ENCODE measurements around the gene GKN2. TPM values are rescaled to one million over a fixed set of nuclear protein-coding genes. Genes with fewer than 3 reads are reported as not detected.
"Not testable (repeated sequence)": the region's sequence is repeated elsewhere in the genome, so short reads cannot be mapped to it uniquely, and the experiment has no call there.

GKN2 gene
- total RNA-seq, 4 donors from 2014 or later: not detected

GRCh38 chr2:68900496-68901198 lies 52.0 kb downstream of the GKN2 start:
- no peak overlapping the region for H3K27ac ChIP-seq
- WGBS, 2 donors: 90 to 91% methylated on average over 4 to 5 of the region's 5 CpGs

DNA sequence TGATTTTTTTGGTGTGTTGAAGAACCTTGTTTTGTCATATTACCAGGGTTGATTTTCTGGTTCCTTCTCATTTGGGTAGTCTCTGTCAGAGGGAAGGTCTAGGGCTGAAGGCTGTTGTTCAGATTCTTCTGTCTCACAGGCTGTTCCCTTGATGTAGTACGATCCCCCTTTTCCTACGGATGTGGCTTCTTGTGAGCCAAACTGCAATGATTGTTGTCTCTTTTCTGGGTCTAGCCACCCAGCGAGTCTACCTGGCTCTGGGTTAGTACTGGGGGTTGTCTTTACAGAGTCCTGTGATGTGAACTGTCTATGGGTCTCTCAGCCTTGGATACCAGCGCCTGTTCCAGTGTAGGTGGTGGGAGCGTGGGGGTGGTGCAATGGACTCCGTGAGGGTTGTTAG lies 56.7 kb downstream of the GKN2 start:
- peaks cover 0 to 11% (median 0%) of the 10 kb centered on the region in 4 donors for H3K9me3 ChIP-seq
- not testable (repeated sequence) for H3K4me1 ChIP-seq; H3K4me3 ChIP-seq; H3K36me3 ChIP-seq; H3K27ac ChIP-seq; H3K27me3 ChIP-seq; DNase-seq (ENCODE audit: low spot score in 2 of 2)
- 97 to 98% methylated on average over 6 of the region's 6 CpGs for WGBS, 2 donors

More at GRCh38 chr2:68900496-68901198, 52.0 kb downstream of the GKN2 start:
- Histone ChIP-seq H3K9me3 (peaks cover 0 to 18% (median 4%) of the 10 kb centered on the region in 4 donors), H3K36me3 (no peaks in the 10 kb centered on the region), H3K4me3 (no peak overlapping the region), H3K27me3 (no peaks in the 10 kb centered on the region), H3K4me1 (no peaks in the 10 kb centered on the region)
- no peak for DNase-seq (ENCODE audit: low spot score in 2 of 2)
- TF ChIP-seq, protein P1, sequence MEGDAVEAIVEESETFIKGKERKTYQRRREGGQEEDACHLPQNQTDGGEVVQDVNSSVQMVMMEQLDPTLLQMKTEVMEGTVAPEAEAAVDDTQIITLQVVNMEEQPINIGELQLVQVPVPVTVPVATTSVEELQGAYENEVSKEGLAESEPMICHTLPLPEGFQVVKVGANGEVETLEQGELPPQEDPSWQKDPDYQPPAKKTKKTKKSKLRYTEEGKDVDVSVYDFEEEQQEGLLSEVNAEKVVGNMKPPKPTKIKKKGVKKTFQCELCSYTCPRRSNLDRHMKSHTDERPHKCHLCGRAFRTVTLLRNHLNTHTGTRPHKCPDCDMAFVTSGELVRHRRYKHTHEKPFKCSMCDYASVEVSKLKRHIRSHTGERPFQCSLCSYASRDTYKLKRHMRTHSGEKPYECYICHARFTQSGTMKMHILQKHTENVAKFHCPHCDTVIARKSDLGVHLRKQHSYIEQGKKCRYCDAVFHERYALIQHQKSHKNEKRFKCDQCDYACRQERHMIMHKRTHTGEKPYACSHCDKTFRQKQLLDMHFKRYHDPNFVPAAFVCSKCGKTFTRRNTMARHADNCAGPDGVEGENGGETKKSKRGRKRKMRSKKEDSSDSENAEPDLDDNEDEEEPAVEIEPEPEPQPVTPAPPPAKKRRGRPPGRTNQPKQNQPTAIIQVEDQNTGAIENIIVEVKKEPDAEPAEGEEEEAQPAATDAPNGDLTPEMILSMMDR (IDR thresholded peaks at IDR 0.05): no peak
- TF ChIP-seq POLR2A (IDR thresholded peaks at IDR 0.05): no peak
- TF ChIP-seq EP300 (IDR thresholded peaks at IDR 0.05): no peak

Other genes with a start within 250 kb of the GKN2 start
- gene ARHGAP25, start 218.1 kb downstream of the GKN2 start, total RNA-seq: 1 to 10 TPM; 4.3 to 9.6 (median 5.3) TPM
- gene BMP10, start 81.5 kb downstream of the GKN2 start, total RNA-seq: not detected
- not detected for gene GKN1, start 21.7 kb upstream of the GKN2 start, total RNA-seq
- gene ANTXR1, start 60.3 kb upstream of the GKN2 start, total RNA-seq: 10 to 100 TPM; 53.7 to 69.0 (median 59.3) TPM

Data from tibial nerve (tissue), 4 donors.